GM23338 (cell line): ENCODE data around the gene ADAM8. TPM values are rescaled to one million over a fixed set of nuclear protein-coding genes. Genes with fewer than 3 reads are reported as not detected.

Experiments
- ATAC-seq: fragments of 200-7000 bp; cut with Tn5 transposase; 3 replicates; pipeline ENCODE4 v1.9.1; 2020
- DNase-seq: peaks from one replicate; pipeline ENCODE4 v3.0.0-alpha.2; 2015; ENCODE audit warnings: low spot score
- H2AFZ ChIP-seq: fragments of 200-600 bp; sonication (generic); 2 replicates; pipeline ENCODE4 v1.8.0; 2016; ENCODE audit warnings: antibody characterized with exemption, mild to moderate bottlenecking, moderate library complexity
- H3F3A ChIP-seq: fragments of 200-600 bp; sonication (generic); replicated peaks from 2 replicates; pipeline ENCODE4 v1.8.0; 2017; ENCODE audit warnings: antibody characterized with exemption, mixed run types, low read depth
- H3K27ac ChIP-seq: fragments of 200-600 bp; sonication (generic); 2 replicates; pipeline ENCODE4 v1.6.1; 2016; ENCODE audit warnings: low read depth
- H3K27me3 ChIP-seq: fragments of 200-600 bp; sonication (generic); 2 replicates; pipeline ENCODE4 v1.8.0; 2016; ENCODE audit warnings: mild to moderate bottlenecking, mixed run types, moderate library complexity; ENCODE audit not compliant: insufficient read depth
- H3K36me3 ChIP-seq: fragments of 200-600 bp; sonication (generic); 2 replicates; pipeline ENCODE4 v1.8.0; 2016; ENCODE audit warnings: mild to moderate bottlenecking; ENCODE audit not compliant: insufficient read depth
- H3K4me1 ChIP-seq: fragments of 200-600 bp; sonication (generic); 2 replicates; pipeline ENCODE4 v1.8.0; 2016; ENCODE audit warnings: mild to moderate bottlenecking, moderate library complexity; ENCODE audit not compliant: insufficient read depth
- H3K4me2 ChIP-seq: fragments of 200-600 bp; sonication (generic); 2 replicates; pipeline ENCODE4 v1.7.1; 2017; ENCODE audit warnings: mixed run types
- H3K4me3 ChIP-seq: fragments of 200-600 bp; sonication (generic); 2 replicates; pipeline ENCODE4 v1.6.1; 2016; ENCODE audit warnings: mixed run types
- H3K79me2 ChIP-seq: fragments of 200-600 bp; sonication (generic); replicated peaks from 2 replicates; pipeline ENCODE4 v1.8.0; 2017; ENCODE audit warnings: mild to moderate bottlenecking; ENCODE audit not compliant: insufficient read depth
- H3K9me2 ChIP-seq: fragments of 200-600 bp; sonication (generic); 2 replicates; pipeline ENCODE4 v1.8.0; 2017; ENCODE audit not compliant: insufficient read depth
- H4K20me1 ChIP-seq: fragments of 200-600 bp; sonication (generic); replicated peaks from 2 replicates; pipeline ENCODE4 v1.8.0; 2017; ENCODE audit warnings: mild to moderate bottlenecking; ENCODE audit not compliant: insufficient read depth
- H3K27ac Mint-ChIP-seq: 2 replicates; pipeline ENCODE4 v1.8.0; 2020; ENCODE audit warnings: inconsistent platforms, mild to moderate bottlenecking, moderate library complexity, mixed read lengths
- H3K27me3 Mint-ChIP-seq: 3 replicates; pipeline ENCODE4 v1.8.0; 2022; ENCODE audit warnings: low read depth, mild to moderate bottlenecking, moderate library complexity, mixed read lengths, inconsistent platforms; ENCODE audit not compliant: insufficient read depth, poor library complexity
- H3K36me3 Mint-ChIP-seq: 3 replicates; pipeline ENCODE4 v1.8.0; 2021; ENCODE audit warnings: low read depth, mild to moderate bottlenecking, inconsistent platforms, moderate library complexity, mixed read lengths
- H3K4me1 Mint-ChIP-seq: 3 replicates; pipeline ENCODE4 v1.8.0; 2020; ENCODE audit warnings: mild to moderate bottlenecking, inconsistent platforms, mixed read lengths
- H3K4me3 Mint-ChIP-seq: 3 replicates; pipeline ENCODE4 v1.8.0; 2021; ENCODE audit warnings: moderate library complexity, mild to moderate bottlenecking, inconsistent platforms, mixed read lengths
- H3K9me3 Mint-ChIP-seq: 3 replicates; pipeline ENCODE4 v1.8.0; 2020; ENCODE audit warnings: moderate library complexity, mild to moderate bottlenecking, inconsistent platforms, mixed read lengths
- CREB1 ChIP-seq: fragments of 250-450 bp; sonication (Bioruptor Pico); IDR thresholded peaks from 2 replicates; pipeline ENCODE4 v1.5.0; 2020; ENCODE audit warnings: low read depth, mild to moderate bottlenecking, moderate library complexity
- CTCF ChIP-seq, 2 experiments: fragments of 200-600 bp in 1 of 2; sonication (generic) in 1 of 2; conservative IDR thresholded peaks; 2 replicates each; pipeline versions ENCODE4 v1.5.1 to v1.6.1; 2016 to 2017; ENCODE audit warnings: antibody characterized with exemption in 2 of 2, low read depth in 2 of 2, mild to moderate bottlenecking in 2 of 2, moderate library complexity in 1 of 2
- ETS1 ChIP-seq: IDR thresholded peaks from 2 replicates; pipeline ENCODE4 v1.6.1; 2016; ENCODE audit warnings: antibody characterized with exemption
- EZH2phosphoT487 ChIP-seq: fragments of 200-600 bp; sonication (generic); IDR thresholded peaks from one replicate; pipeline ENCODE4 v1.8.1; 2018; ENCODE audit warnings: antibody characterized with exemption; ENCODE audit not compliant: unreplicated experiment
- POLR2AphosphoS5 ChIP-seq: IDR thresholded peaks from 2 replicates; pipeline ENCODE4 v1.6.1; 2016; ENCODE audit warnings: antibody characterized with exemption, low read depth
- REST ChIP-seq: IDR thresholded peaks from one replicate; pipeline ENCODE4 v1.6.1; 2018; ENCODE audit warnings: antibody characterized with exemption; ENCODE audit not compliant: unreplicated experiment
- ZNF114 ChIP-seq: fragments of 250-450 bp; sonication (Bioruptor Pico); IDR thresholded peaks from 2 replicates; pipeline ENCODE4 v1.5.0; 2020; ENCODE audit warnings: mild to moderate bottlenecking, moderate library complexity
- ZNF331 ChIP-seq: fragments of 250-450 bp; sonication (Bioruptor Pico); IDR thresholded peaks from 2 replicates; pipeline ENCODE4 v1.5.0; 2020; ENCODE audit warnings: low read depth, mild to moderate bottlenecking, moderate library complexity
- polyA plus RNA-seq: library from polyadenylated mRNA; unstranded; fragments of >200 nt; fragmentation: Nextera tagmentation; extraction: Ambion mirVana; gene quantifications from 2 replicates; pipeline ENCODE4 v1.2.1, GENCODE V29; 2016
- total RNA-seq: library from RNA; depleted of rRNA; stranded (reverse); fragments of >200 nt; shearing (Covaris generic); gene quantifications from 2 replicates; pipeline ENCODE4 v1.2.3, GENCODE V29; 2014

Gene ADAM8
- total and polyA plus RNA-seq, 2 experiments from 2014 or later, result 1.9 to 5.5 TPM

- H3K4me3 Mint-ChIP-seq, result no peak overlapping the region
- peak; percentile 5; the same call in 1 of the 3 replicates for ATAC-seq
- H3K4me2 ChIP-seq, result no peak overlapping the region
These were observed 57.8 kb downstream of the ADAM8 start for GRCh38 chr10:133218891-133219290.

GRCh38 chr10:133217800-133218589 lies 58.7 kb downstream of the ADAM8 start:
- H3K9me3 Mint-ChIP-seq, result no peaks in the 10 kb centered on the region; the same call in 2 of the 3 replicates
- peaks cover 14% of the 10 kb centered on the region; the same call in 1 of the 2 replicates for H3F3A ChIP-seq
- H3K27ac Mint-ChIP-seq, result no peak overlapping the region
- no peaks in the 10 kb centered on the region for H3K27me3 ChIP-seq
- ATAC-seq, result peak; percentile 11
- H4K20me1 ChIP-seq, result no peaks in the 10 kb centered on the region
- no peak overlapping the region for H3K4me2 ChIP-seq
- H3K4me3 ChIP-seq, result no peak overlapping the region
- DNase-seq, result no peak
- no peak overlapping the region for H2AFZ ChIP-seq
- H3K36me3 ChIP-seq, result no peaks in the 10 kb centered on the region
- no peak overlapping the region for H3K4me3 Mint-ChIP-seq
- H3K27ac ChIP-seq, result no peak overlapping the region
- peaks cover 11% of the 10 kb centered on the region for H3K27me3 Mint-ChIP-seq
- H3K4me1 Mint-ChIP-seq, result peaks cover 3% of the 10 kb centered on the region
- H3K4me1 ChIP-seq, result 0 out of 2 replicates have a peak, but pooled peaks cover 4% of the 10 kb centered on the region
- H3K36me3 Mint-ChIP-seq, result peaks cover 3% of the 10 kb centered on the region; the same call in 1 of the 3 replicates
- H3K79me2 ChIP-seq, result no peaks in the 10 kb centered on the region
- H3K9me2 ChIP-seq, result no peaks in the 10 kb centered on the region
- no peak for TF ChIP-seq ETS1
- no peak for TF ChIP-seq REST
- no peak for TF ChIP-seq POLR2AphosphoS5
- TF ChIP-seq CTCF (conservative IDR thresholded peaks at IDR 0.05; ENCODE audit: low read depth in 2 of 2), result no peak

More at GRCh38 chr10:133218891-133219290, 57.8 kb downstream of the ADAM8 start:
- Histone ChIP-seq H3K9me2 (no peaks in the 10 kb centered on the region), H3K27me3 (no peaks in the 10 kb centered on the region), H3K4me3 (no peak overlapping the region), H3K27ac (no peak overlapping the region), H4K20me1 (no peaks in the 10 kb centered on the region), H3K79me2 (no peaks in the 10 kb centered on the region), H3F3A (peaks cover 14% of the 10 kb centered on the region; the same call in 1 of the 2 replicates), H3K4me1 (0 out of 2 replicates have a peak, but pooled peaks cover 4% of the 10 kb centered on the region), H3K36me3 (no peaks in the 10 kb centered on the region), H2AFZ (no peak overlapping the region)
- Mint-ChIP-seq H3K36me3 (peaks cover 3% of the 10 kb centered on the region; the same call in 1 of the 3 replicates), H3K9me3 (no peaks in the 10 kb centered on the region; the same call in 2 of the 3 replicates), H3K27ac (no peak overlapping the region), H3K4me1 (peaks cover 3% of the 10 kb centered on the region), H3K27me3 (peaks cover 12% of the 10 kb centered on the region)
- DNase-seq, result no peak
- TF ChIP-seq ZNF114 (no peak), ETS1 (no peak), CREB1 (no peak), ZNF331 (CRISPR knock-in tag) (no peak), EZH2phosphoT487 (no peak)
